Osteoblast (primary cell): ENCODE data around the gene LIPG. TPM values are rescaled to one million over a fixed set of nuclear protein-coding genes. Genes with fewer than 3 reads are reported as not detected.
A peak's percentile ranks its signal among the peaks of the same experiment; 100 is the strongest.

Experiments
- DNase-seq: peaks from one replicate; pipeline ENCODE4 v3.0.0; 2011; ENCODE audit warnings: low spot score, mixed read lengths; ENCODE audit not compliant: insufficient read length; ENCODE audit errors: missing footprints
- H2AFZ ChIP-seq: 2 replicates; pipeline ENCODE4 v1.6.0; 2011; ENCODE audit warnings: mild to moderate bottlenecking, low read length
- H3K27ac ChIP-seq: 2 replicates; pipeline ENCODE4 v1.5.1; 2011; ENCODE audit warnings: mild to moderate bottlenecking, low read depth, low read length, moderate library complexity
- H3K27me3 ChIP-seq: 2 replicates; pipeline ENCODE4 v1.6.0; 2012; ENCODE audit warnings: mild to moderate bottlenecking, control low read depth, inconsistent platforms, low read length, moderate library complexity; ENCODE audit not compliant: insufficient read depth
- H3K36me3 ChIP-seq: 2 replicates; pipeline ENCODE4 v1.5.1; 2011; ENCODE audit warnings: mild to moderate bottlenecking, low read length, control low read depth, moderate library complexity; ENCODE audit not compliant: insufficient read depth
- H3K4me1 ChIP-seq: 2 replicates; pipeline ENCODE4 v1.5.1; 2011; ENCODE audit warnings: mild to moderate bottlenecking, low read length, control low read depth, moderate library complexity; ENCODE audit not compliant: insufficient read depth
- H3K4me2 ChIP-seq: 2 replicates; pipeline ENCODE4 v1.6.0; 2011; ENCODE audit warnings: mild to moderate bottlenecking, low read length; ENCODE audit not compliant: insufficient read depth
- H3K4me3 ChIP-seq: fragments of 200-600 bp; sonication (generic); 3 replicates; pipeline ENCODE4 v1.5.1; 2012; ENCODE audit warnings: mild to moderate bottlenecking, low read length, inconsistent platforms; ENCODE audit not compliant: insufficient read depth
- H3K79me2 ChIP-seq: 2 replicates; pipeline ENCODE4 v1.6.0; 2012; ENCODE audit warnings: mild to moderate bottlenecking, low read length, control low read depth, inconsistent platforms; ENCODE audit not compliant: insufficient read depth
- H3K9me3 ChIP-seq: 2 replicates; pipeline ENCODE4 v1.5.1; 2011; ENCODE audit warnings: low read depth, low read length, control low read depth
- H4K20me1 ChIP-seq: 2 replicates; pipeline ENCODE4 v1.6.0; 2012; ENCODE audit warnings: mild to moderate bottlenecking, low read length, control low read depth; ENCODE audit not compliant: insufficient read depth
- CTCF ChIP-seq: IDR thresholded peaks from 2 replicates; pipeline ENCODE4 v1.5.1; 2011; ENCODE audit warnings: mild to moderate bottlenecking, low read depth, low read length, moderate library complexity; ENCODE audit errors: extremely low read depth
- total RNA-seq: library from RNA; depleted of rRNA; stranded (reverse); fragments of >200 nt; gene quantifications from 2 replicates; pipeline ENCODE4 v1.2.3, GENCODE V29; 2012

Gene LIPG
- total RNA-seq, 1 donor, result 2.2 TPM

GRCh38 chr18:49597157-49597931, 35.5 kb downstream of the LIPG start:
- H3K4me2 ChIP-seq, result no peak overlapping the region
- H3K27me3 ChIP-seq, result peaks cover 4% of the 10 kb centered on the region
- no peak overlapping the region for H3K4me3 ChIP-seq
- no peaks in the 10 kb centered on the region for H3K79me2 ChIP-seq
- no peaks in the 10 kb centered on the region for H4K20me1 ChIP-seq
- no peaks in the 10 kb centered on the region for H3K4me1 ChIP-seq
- no peak for TF ChIP-seq CTCF
- no peak overlapping the region for H3K27ac ChIP-seq
- no peak overlapping the region for H2AFZ ChIP-seq
- no peaks in the 10 kb centered on the region for H3K36me3 ChIP-seq
- DNase-seq, result peak; percentile 32
- H3K9me3 ChIP-seq, result no peaks in the 10 kb centered on the region

GRCh38 chr18:49601211-49601610, 39.4 kb downstream of the LIPG start:
- H3K4me3 ChIP-seq, result no peak overlapping the region
- peaks cover 4% of the 10 kb centered on the region for H3K27me3 ChIP-seq

GRCh38 chr18:49608366-49609255, 46.8 kb downstream of the LIPG start:
- no peak overlapping the region for H3K4me2 ChIP-seq
- no peaks in the 10 kb centered on the region for H4K20me1 ChIP-seq
- H3K36me3 ChIP-seq, result no peaks in the 10 kb centered on the region
- TF ChIP-seq CTCF, result no peak
- H3K27ac ChIP-seq, result no peak overlapping the region
- no peak overlapping the region for H2AFZ ChIP-seq
- H3K4me3 ChIP-seq, result no peak overlapping the region
- H3K27me3 ChIP-seq, result no peaks in the 10 kb centered on the region
- peaks cover 4% of the 10 kb centered on the region for H3K9me3 ChIP-seq
- no peaks in the 10 kb centered on the region for H3K79me2 ChIP-seq
- peaks cover 6% of the 10 kb centered on the region for H3K4me1 ChIP-seq
- no peak for DNase-seq

More at GRCh38 chr18:49601211-49601610, 39.4 kb downstream of the LIPG start:
- Histone ChIP-seq H2AFZ (no peak overlapping the region), H3K36me3 (no peaks in the 10 kb centered on the region), H3K27ac (no peak overlapping the region), H3K4me2 (no peak overlapping the region), H3K9me3 (peaks cover 4% of the 10 kb centered on the region), H3K4me1 (no peaks in the 10 kb centered on the region), H4K20me1 (no peaks in the 10 kb centered on the region), H3K79me2 (no peaks in the 10 kb centered on the region)
- no peak for DNase-seq
- TF ChIP-seq CTCF, result no peak
